Umbilical cord (tissue), 2 donors: ENCODE data around the gene PLAU. TPM values are rescaled to one million over a fixed set of nuclear protein-coding genes. Genes with fewer than 3 reads are reported as not detected.

ENCODE experiments used
- DNase-seq: peaks from one replicate; pipeline ENCODE4 v3.0.0-alpha.2; 2015; ENCODE audit warnings: low spot score
- total RNA-seq: library from RNA; depleted of rRNA; stranded (reverse); fragments of >200 nt; gene quantifications from one replicate; pipeline ENCODE4 v1.2.3, GENCODE V29; 2014; ENCODE audit warnings: low replicate concordance; ENCODE audit not compliant: insufficient read depth

PLAU gene
- total RNA-seq, 1 donor from 2014 or later: 20.5 TPM

DNA sequence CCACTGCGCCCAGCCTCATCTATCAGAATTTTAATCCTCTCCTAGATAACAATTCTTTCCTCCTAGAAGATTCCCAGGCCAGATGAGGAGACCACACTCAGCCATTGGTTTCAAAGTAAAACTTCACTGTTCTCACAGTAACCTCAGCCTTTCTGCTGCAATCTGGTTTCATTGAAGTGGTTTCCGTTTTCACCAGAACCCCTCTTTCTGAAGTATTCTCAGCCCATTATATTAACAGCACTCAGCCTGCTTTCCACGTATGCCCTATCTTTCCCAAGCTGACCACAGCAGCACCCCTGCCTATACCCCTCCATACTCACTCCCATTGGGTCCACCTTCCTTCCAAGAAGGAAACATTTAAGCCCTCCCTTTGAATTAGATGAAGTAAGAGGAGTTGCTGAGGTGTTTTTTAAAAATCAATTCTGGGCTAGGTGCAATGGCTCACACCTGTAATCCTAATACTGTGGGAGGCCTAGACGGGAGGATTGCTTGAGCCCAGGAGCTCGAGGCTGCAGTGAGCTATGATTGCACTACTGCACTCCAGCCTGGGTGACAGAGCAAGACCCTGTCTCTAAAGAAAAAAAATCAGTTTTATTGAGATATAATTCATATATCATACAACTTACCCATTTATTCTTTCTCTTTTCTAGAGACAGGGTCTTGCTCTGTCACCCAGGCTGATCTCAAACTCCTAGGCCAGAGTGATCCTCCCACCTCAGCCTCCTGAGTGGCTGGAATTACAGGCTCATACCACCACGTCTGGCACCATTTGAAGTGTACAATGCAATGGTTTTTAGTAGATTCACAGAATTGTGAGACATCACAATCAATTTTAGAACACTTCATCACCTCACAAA is 11.3 kb downstream of the PLAU start:
- DNase-seq: no peak

GRCh38 chr10:73922864-73923133 is 11.9 kb downstream of the PLAU start:
- DNase-seq: no peak

GRCh38 chr10:73923935-73924598 is 13.1 kb downstream of the PLAU start:
- no peak for DNase-seq

DNA sequence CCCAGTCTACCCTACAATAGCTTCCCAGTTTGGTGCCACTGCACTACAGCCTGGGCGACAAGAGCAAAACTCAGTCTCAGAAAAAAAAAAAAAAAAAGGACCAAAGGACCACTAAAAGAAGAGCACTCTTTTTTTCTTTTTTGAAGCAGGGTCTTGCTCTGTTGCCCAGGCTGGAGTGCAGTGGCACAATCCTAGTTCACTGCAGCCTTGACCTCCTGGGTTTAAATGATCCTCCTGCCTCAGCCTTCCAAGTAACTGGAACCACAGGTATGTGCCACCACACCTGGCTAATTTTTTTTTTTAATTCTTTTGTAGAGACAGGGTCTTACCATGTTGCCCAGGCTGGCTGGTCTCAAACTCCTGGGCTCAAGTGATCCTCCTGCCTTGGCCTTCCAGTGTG is 14.0 kb downstream of the PLAU start:
- no peak for DNase-seq

GRCh38 chr10:73925539-73925938 is 14.6 kb downstream of the PLAU start:
- no peak for DNase-seq

- no peak for DNase-seq
These were observed 15.3 kb downstream of the PLAU start for GRCh38 chr10:73926152-73926764.

- DNase-seq: peak; percentile 27
These were observed 19.8 kb downstream of the PLAU start for GRCh38 chr10:73930630-73931327.

GRCh38 chr10:73931767-73932619 is 21.1 kb downstream of the PLAU start:
- DNase-seq: peak; percentile 38

DNA sequence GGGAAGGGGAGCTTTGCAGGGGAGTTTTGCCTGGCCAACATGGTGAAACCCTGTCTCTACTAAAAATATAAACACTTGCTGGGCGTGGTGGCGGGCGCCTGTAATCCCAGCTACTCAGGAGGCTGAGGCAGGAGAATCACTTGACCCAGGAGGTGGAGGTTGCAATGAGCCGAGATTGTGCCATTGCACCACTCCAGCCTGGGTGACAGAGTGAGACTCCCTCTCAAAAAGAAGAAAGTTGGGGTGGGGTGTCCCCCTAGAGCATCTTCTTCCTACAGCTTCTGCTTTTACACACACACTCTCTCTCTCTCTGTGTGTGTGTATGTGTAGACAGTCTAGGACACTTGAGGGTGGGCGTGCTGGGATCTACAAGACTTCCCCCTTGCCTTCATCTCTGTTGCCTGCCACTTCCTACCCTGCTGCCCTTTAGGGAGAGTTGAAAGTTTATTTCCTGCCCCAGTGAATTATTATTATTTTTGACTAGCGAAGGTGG is 21.7 kb downstream of the PLAU start:
- DNase-seq: no peak

GRCh38 chr10:73934074-73934473 is 23.1 kb downstream of the PLAU start:
- no peak for DNase-seq

- no peak for DNase-seq
These were observed 25.0 kb downstream of the PLAU start for GRCh38 chr10:73935895-73936294.

GRCh38 chr10:73937333-73938043 is 26.6 kb downstream of the PLAU start:
- no peak for DNase-seq

DNA sequence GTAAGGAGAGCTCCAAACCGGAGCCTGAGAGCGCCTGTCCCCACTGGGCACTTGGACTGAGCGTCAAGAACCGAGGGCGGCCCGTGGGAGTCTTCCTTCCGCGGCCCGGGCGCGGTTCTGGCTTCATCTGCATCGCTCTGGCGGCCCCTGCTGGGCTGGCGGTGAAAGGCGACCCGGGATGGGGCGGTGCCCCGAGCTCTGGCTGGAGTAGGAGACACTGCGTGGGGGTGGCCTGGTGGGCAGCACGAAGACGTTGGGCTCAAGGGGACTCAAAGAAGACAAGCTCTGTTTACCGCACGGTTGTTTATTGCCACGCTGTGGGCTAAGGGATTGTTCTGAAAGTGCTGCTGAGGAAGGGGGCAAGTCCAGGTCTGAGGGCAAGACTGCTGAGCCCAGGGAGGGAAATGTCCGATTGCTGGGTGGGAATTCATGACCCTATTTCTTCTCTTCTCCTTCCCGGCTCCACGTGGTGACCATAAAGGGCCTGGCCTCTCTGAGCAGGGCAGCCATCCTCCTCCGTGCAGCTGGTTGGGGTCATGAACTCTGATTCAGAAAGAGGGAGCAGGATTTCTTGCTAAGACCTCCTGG is 29.8 kb downstream of the PLAU start:
- DNase-seq: peak; percentile 84

- DNase-seq: no peak
These were observed 30.4 kb downstream of the PLAU start for GRCh38 chr10:73941300-73941699.

DNA sequence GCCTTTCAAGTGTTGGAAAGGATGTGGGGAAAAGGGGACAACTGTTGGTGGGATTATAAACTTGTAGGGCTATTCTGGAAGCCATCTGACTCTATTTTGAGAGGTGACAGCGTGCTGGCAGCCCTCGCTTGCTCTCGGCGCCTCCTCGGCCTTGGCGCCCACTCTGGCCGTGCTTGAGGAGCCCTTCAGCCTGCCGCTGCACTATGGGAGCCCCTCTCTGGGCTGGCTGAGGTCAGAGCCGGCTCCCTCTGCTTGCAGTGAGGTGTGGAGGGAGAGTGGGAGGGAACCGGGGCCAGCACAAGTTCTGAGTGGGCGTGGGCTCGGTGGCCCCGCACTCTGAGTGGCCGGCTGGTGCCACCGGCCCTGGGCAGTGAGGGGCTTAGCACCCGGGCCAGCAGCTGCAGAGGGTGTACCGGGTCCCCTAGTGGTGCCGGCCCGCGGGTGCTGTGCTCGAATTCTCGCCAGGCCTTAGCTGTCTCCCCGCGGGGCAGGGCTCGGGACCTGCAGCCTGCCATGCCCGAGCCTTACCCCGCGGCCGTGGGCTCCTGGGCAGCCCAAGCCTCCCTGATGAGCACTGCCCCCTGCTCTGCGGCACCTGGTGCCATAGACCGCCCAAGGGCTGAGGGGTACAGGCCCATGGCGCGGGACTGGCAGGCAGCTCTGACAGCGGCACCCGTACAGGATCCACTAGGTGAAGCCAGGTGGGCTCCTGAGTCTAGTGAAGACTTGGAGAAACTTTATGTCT is 33.6 kb downstream of the PLAU start:
- no peak for DNase-seq

- no peak for DNase-seq
These were observed 35.6 kb downstream of the PLAU start for GRCh38 chr10:73946253-73947145.

GRCh38 chr10:73948947-73949633 is 38.2 kb downstream of the PLAU start:
- no peak for DNase-seq
